ENCODE measurements around the gene MACROD2.

DNA sequence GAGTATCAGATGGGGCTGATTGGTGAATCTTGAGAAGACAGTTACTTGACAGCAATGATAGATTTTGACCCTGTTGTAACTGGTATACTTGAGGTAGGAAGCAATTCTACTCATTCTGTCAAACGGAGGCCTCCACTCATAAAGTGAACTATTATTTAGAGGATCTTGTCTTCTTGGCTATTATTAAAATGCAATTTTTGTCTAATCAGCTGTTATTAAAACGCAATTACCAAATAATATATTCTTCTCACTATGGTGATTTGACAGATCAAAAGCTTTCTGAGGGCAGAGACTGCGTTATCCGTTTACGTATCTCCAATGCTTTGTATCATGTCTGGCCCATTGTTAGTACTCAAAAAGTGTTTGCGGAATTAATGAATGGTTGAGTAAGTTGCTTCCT is 120.7 kb downstream of the MACROD2 start:
- TF ChIP-seq CTCF (conservative IDR thresholded peaks at IDR 0.05) (no peak), ZFX (IDR thresholded peaks at IDR 0.05) (no peak)
